NB4 (cell line): ENCODE results near the gene TENM4.

ENCODE experiments used
- MYC ChIP-seq: IDR thresholded peaks from 2 replicates; pipeline ENCODE4 v1.6.1; 2011; ENCODE audit warnings: low read depth, low read length
- POLR2A ChIP-seq: IDR thresholded peaks from 2 replicates; pipeline ENCODE4 v1.6.1; 2011; ENCODE audit warnings: mild to moderate bottlenecking; ENCODE audit not compliant: insufficient read length; ENCODE audit errors: extremely low read depth
- TF ChIP-seq, protein P1 (sequence below): IDR thresholded peaks from 2 replicates; pipeline ENCODE4 v1.6.1; 2011; ENCODE audit warnings: low read depth, low read length
- TF ChIP-seq, protein P2 (sequence below): IDR thresholded peaks from one replicate; pipeline ENCODE4 v1.5.1; 2012; ENCODE audit warnings: low read depth, low read length

DNA sequence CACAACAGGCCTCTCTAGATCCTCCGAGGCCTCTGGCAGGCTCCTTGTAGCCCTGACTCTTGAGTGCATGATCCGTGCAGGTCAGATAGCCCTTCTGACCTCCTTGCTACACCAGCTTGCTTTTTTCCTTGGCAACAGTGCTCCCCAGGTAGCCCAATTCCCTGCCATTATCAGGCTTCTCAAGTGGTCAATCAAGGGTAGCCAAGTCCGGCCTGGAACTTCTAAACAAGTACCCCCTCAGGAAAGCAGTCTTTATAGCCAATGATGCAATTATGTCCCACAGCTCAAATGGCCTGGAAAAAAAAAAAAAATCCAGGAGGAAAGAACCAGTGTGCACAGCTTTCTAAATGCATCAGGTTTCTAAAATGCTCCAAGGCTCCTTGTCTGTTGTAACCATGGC is 59.8 kb downstream of the TENM4 start:
- TF ChIP-seq, protein P1, sequence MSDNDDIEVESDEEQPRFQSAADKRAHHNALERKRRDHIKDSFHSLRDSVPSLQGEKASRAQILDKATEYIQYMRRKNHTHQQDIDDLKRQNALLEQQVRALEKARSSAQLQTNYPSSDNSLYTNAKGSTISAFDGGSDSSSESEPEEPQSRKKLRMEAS = no peak
- TF ChIP-seq, protein P2, sequence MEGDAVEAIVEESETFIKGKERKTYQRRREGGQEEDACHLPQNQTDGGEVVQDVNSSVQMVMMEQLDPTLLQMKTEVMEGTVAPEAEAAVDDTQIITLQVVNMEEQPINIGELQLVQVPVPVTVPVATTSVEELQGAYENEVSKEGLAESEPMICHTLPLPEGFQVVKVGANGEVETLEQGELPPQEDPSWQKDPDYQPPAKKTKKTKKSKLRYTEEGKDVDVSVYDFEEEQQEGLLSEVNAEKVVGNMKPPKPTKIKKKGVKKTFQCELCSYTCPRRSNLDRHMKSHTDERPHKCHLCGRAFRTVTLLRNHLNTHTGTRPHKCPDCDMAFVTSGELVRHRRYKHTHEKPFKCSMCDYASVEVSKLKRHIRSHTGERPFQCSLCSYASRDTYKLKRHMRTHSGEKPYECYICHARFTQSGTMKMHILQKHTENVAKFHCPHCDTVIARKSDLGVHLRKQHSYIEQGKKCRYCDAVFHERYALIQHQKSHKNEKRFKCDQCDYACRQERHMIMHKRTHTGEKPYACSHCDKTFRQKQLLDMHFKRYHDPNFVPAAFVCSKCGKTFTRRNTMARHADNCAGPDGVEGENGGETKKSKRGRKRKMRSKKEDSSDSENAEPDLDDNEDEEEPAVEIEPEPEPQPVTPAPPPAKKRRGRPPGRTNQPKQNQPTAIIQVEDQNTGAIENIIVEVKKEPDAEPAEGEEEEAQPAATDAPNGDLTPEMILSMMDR = no peak
- TF ChIP-seq POLR2A = no peak
- no peak for TF ChIP-seq MYC
